Ammon's horn (tissue), 1 donor: ENCODE measurements around the gene RECK.
"Not testable (repeated sequence)": the region's sequence is repeated elsewhere in the genome, so short reads cannot be mapped to it uniquely, and the experiment has no call there.

Source experiments
- DNase-seq: peaks from one replicate; pipeline ENCODE4 v3.0.0-alpha.2; 2016; ENCODE audit warnings: low spot score

The RECK gene

DNA sequence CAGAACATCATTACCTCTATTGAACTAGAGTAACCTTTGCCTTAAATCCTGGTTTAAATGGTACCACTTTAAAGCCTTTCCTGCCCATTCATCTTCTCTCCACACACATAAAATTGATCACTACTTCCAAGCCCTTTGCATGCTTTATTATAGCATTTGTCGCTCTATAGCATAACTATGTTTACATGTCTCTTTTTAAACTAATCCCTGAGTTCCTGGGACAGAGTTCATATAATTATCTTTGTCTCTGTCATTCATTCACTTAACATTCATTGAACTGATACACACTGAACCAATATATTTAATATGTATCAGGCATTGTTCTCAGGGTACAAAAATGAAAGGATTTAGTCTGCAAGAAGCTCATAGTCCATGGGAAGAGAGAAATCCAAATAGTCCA is 37.3 kb downstream of the RECK start:
- no peak for DNase-seq

GRCh38 chr9:36074870-36075532 is 38.3 kb downstream of the RECK start:
- peak; percentile 88 for DNase-seq

GRCh38 chr9:36078051-36078450 is 41.3 kb downstream of the RECK start:
- no peak for DNase-seq

- DNase-seq: no peak
These were observed 43.8 kb downstream of the RECK start for GRCh38 chr9:36080519-36080918.

GRCh38 chr9:36082931-36083330 is 46.2 kb downstream of the RECK start:
- DNase-seq: no peak

- DNase-seq: no peak
These were observed 49.7 kb downstream of the RECK start for GRCh38 chr9:36086442-36086841.

DNA sequence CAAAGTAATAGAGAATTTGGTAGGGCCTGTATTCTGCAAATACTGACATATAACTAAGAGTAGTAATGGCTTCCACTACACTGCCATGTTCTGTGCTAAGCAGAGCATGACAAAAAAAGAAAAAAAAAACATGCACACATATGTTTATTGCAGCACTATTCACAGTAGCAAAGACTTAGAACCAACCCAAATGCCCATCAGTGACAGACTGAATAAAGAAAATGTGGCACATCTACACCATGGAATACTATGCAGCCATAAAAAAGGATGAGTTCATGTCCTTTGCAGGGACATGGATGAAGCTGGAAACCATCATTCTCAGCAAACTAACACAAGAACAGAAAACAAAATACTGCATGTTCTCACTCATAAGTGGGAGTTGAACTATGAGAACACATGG is 50.3 kb downstream of the RECK start:
- not testable (repeated sequence) for DNase-seq

GRCh38 chr9:36088020-36088419 is 51.3 kb downstream of the RECK start:
- no peak for DNase-seq

- DNase-seq: no peak
These were observed 54.6 kb downstream of the RECK start for GRCh38 chr9:36091026-36091953.

DNA sequence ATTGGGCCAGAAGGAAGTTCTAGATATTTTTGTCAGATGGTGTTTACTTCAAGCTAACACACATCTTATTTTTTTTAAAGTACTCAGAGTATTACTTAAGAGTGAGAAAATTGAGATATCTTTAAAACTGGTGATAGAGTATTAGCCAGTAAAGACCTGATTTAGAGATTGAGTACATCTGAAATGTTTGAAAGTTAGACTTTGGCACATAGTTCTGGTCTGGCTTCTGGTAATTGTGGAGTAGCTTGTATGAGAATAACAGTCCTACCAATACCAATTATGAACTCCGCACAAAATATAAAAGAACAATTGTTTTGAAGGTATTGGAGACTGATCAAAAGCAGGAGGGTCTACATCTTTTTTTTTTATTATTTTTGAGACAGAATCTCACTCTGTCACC is 55.3 kb downstream of the RECK start:
- DNase-seq: no peak

DNA sequence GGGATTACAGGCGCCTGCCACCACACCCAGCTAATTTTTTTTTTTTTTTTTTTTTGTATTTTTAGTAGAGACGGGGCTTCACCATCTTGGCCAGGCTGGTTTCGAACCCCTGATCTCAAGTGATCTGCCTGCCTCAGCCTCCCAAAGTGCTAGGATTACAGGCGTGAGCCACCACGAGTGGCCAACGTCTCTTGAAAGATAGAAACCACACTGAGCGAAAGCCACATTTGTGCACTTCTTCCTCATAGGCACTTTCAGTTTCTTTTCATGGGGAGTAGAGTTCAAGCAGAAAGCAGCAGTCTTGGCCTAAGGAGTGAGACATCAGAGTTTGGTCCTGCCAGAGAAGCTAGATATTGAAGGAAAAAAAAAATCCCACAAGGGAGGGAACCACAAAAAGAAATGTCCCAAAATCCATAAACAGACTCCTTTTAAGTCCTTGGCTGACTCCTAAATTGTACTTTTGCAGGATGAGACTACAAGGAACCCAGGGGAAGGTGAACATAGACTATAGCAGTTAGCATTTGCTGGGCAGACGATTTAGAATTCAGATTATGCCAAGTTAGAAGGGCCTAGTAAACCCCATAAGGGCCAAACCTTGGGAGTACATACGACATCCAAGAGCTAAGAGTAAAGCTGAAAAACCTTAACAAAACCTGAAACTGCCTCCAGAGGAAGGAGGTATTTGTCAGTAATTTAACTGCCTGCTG is 55.9 kb downstream of the RECK start:
- peak; percentile 32 for DNase-seq

- DNase-seq: no peak
These were observed 56.7 kb downstream of the RECK start for GRCh38 chr9:36093384-36093783.

DNA sequence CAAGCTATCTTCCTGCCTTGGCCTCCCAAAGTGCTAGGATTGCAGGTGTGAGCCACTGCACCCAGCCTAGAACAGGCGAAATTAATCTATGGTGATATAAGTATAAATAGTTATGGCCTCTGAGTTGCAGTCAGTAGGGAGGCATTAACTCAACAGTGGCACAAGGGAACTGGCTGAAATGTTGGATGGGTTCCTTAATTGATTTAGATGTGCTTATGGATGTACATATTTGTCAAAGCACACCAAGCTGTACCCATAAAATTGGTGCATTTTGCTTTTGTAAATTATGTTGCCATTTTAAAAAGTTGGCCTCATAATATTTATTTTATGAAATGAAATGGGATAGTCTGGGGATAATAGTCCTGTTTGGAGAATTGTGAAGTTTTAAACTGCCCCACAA is 63.0 kb downstream of the RECK start:
- no peak for DNase-seq

GRCh38 chr9:36100532-36100931 is 63.8 kb downstream of the RECK start:
- DNase-seq: no peak

- DNase-seq: peak; percentile 22
These were observed 65.4 kb downstream of the RECK start for GRCh38 chr9:36101916-36102741.

DNA sequence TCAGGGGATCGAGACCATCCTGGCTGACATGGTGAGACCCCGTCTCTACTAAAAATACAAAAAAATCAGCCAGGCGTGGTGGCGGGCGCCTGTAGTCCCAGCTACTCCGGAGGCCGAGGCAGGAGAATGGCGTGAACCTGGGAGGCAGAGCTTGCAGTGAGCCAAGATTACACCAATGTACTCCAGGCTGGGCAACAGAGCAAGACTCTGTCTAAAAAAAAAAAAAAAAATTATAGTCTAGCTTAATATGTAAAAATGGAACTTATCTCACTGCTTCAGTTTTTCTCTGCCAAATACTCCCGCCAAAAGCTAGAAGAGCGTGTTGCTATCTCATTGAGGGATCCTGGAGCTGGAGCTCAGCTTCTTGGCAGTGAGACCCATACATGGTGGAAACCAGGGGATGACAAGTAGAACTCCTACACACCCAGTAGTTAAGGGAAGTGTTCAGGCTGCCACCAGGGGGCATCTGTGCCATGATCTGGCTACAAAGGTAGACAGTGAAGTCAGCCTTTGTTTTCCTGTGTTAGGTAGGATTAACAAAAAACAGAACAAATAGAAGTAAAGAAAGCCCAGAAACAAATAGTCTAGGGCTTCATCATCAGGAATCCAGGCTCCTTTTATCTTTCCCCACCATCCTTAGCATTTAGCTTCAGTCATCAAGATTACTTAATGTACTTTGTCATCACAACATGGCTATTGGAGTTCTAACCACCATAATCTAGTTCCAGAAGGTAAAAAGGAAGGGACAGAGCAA is 66.2 kb downstream of the RECK start:
- DNase-seq: peak; percentile 92

- no peak for DNase-seq
These were observed 72.4 kb downstream of the RECK start for GRCh38 chr9:36109071-36109470.

DNA sequence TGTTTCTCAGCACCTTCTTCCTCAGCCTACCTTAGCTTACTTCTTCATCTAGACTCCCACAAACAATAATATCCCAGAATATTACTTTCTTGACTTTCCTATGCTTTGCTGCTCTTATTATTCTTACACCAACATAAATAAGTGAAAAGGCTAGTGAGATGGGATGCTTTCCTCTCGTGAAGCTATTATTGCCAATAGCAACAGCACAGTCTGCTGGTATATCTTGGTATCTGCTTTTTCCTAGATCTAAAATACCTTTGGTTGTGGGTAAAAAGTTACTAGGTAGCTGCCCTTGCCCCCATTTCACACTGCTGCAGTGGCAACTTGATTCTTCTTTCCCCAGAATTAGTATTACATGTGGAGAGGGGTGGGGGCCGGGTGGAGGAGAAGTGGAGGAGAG is 73.7 kb downstream of the RECK start:
- DNase-seq: no peak

- DNase-seq: no peak
These were observed 75.8 kb downstream of the RECK start for GRCh38 chr9:36112516-36112915.

- DNase-seq: no peak
These were observed 77.3 kb downstream of the RECK start for GRCh38 chr9:36113999-36114398.

DNA sequence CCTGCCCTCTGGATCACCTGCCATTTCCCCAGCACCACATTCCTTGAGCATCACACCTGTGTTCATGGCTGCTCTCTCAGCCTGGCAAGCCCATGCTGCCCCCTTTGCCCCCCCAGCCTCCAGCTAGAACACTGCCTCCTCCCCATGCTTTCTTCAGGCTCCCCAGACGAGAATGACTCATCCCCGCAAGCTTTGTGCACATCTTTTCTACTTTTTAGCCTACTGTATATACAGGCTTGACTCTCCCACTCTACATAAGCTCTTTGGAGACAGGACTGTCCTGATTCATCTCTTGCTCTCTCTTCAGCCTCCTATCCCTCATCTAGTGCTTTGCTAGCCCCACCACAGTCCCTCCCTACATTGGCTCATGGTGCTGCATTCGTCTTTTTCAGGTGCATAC is 79.9 kb downstream of the RECK start:
- DNase-seq: no peak
